SK-N-SH (cell line): Measurements from ENCODE around the gene KCNK5. TPM values are rescaled to one million over a fixed set of nuclear protein-coding genes. Genes with fewer than 3 reads are reported as not detected.
A peak's percentile ranks its signal among the peaks of the same experiment; 100 is the strongest.

Source experiments
- CTCF ChIA-PET: fragments of 300-600, 350-600 bp; formaldehyde crosslinking; extraction: SDS; loops from one replicate; lab custom pipeline; 2021; lab: Yijun Ruan, JAX
- POLR2A ChIA-PET: fragments of 350-600 bp; sonication (Branson Sonifier 250); formaldehyde crosslinking; extraction: SDS; loops from one replicate; lab custom pipeline; 2020; ENCODE audit warnings: antibody characterized with exemption, inconsistent platforms; lab: Yijun Ruan, JAX
- DNase-seq: peaks from one replicate; pipeline ENCODE4 v3.0.0; 2012
- H2AFZ ChIP-seq: fragments of 200-600 bp; sonication (generic); 2 replicates; pipeline ENCODE4 v1.8.1; 2016; ENCODE audit warnings: antibody characterized with exemption, mild to moderate bottlenecking, low read depth
- H3F3A ChIP-seq: fragments of 200-600 bp; sonication (generic); replicated peaks from 2 replicates; pipeline ENCODE3; 2016; ENCODE audit warnings: antibody characterized with exemption, mild to moderate bottlenecking; ENCODE audit not compliant: insufficient read depth
- H3K27ac ChIP-seq, 2 experiments: fragments of 200-500 bp in 1 of 2; fragments of 200-600 bp in 1 of 2; sonication (Bioruptor generic) in 1 of 2; sonication (generic), shearing (Covaris generic) in 1 of 2; 2 replicates each; pipeline versions ENCODE4 v1.5.1 to v1.6.1; 2014 to 2016; ENCODE audit warnings: low read depth in 2 of 2, inconsistent platforms in 1 of 2, low read length in 1 of 2, mild to moderate bottlenecking in 1 of 2, mixed read lengths in 1 of 2
- H3K27me3 ChIP-seq: fragments of 200-600 bp; sonication (generic), shearing (Covaris generic); 2 replicates; pipeline ENCODE4 v1.6.1; 2016; ENCODE audit warnings: mixed run types; ENCODE audit not compliant: insufficient read depth
- H3K36me3 ChIP-seq, 2 experiments: fragments of 200-500 bp in 1 of 2; fragments of 200-600 bp in 1 of 2; sonication (Bioruptor generic) in 1 of 2; sonication (generic) in 1 of 2; replicated peaks in 1 of 2; 2 replicates each; pipeline versions ENCODE3 to v1.5.1; 2014 to 2016; ENCODE audit warnings: low read length in 1 of 2, mild to moderate bottlenecking in 1 of 2; ENCODE audit not compliant: insufficient read depth in 2 of 2, control insufficient read depth in 1 of 2
- H3K4me1 ChIP-seq, 2 experiments: fragments of 200-500 bp in 1 of 2; fragments of 200-600 bp in 1 of 2; sonication (Bioruptor generic) in 1 of 2; sonication (generic), shearing (Covaris generic) in 1 of 2; 2 replicates each; pipeline versions ENCODE4 v1.5.1 to v1.6.1; 2014 to 2016; ENCODE audit warnings: low read depth in 1 of 2, low read length in 1 of 2, mixed run types in 1 of 2; ENCODE audit not compliant: insufficient read depth in 2 of 2, control insufficient read depth in 1 of 2
- H3K4me2 ChIP-seq: fragments of 200-600 bp; sonication (generic), shearing (Covaris generic); 2 replicates; pipeline ENCODE4 v1.6.1; 2017; ENCODE audit warnings: mixed run types
- H3K4me3 ChIP-seq, 2 experiments: fragments of 200-500 bp in 1 of 2; fragments of 200-600 bp in 1 of 2; sonication (Bioruptor generic) in 1 of 2; sonication (generic), shearing (Covaris generic) in 1 of 2; 2 replicates each; pipeline versions ENCODE4 v1.5.1 to v1.8.1; 2014 to 2016; ENCODE audit warnings: low read depth in 2 of 2, inconsistent platforms in 1 of 2, low read length in 1 of 2, mild to moderate bottlenecking in 1 of 2, mixed read lengths in 1 of 2, moderate library complexity in 1 of 2
- H3K79me2 ChIP-seq: fragments of 200-600 bp; sonication (generic); 2 replicates; pipeline ENCODE4 v1.8.1; 2017; ENCODE audit warnings: mild to moderate bottlenecking; ENCODE audit not compliant: insufficient read depth
- H3K9ac ChIP-seq: fragments of 200-600 bp; sonication (generic); 2 replicates; pipeline ENCODE4 v1.6.1; 2017; ENCODE audit warnings: mixed run types
- H3K9me2 ChIP-seq: fragments of 200-600 bp; sonication (generic); 2 replicates; pipeline ENCODE4 v1.6.1; 2017; ENCODE audit warnings: mixed run types
- H3K9me3 ChIP-seq: fragments of 200-600 bp; sonication (generic); 2 replicates; pipeline ENCODE4 v1.6.1; 2017; ENCODE audit warnings: mixed run types, mild to moderate bottlenecking, moderate library complexity
- H4K20me1 ChIP-seq: fragments of 200-600 bp; sonication (generic); 2 replicates; pipeline ENCODE4 v1.6.1; 2017; ENCODE audit warnings: mild to moderate bottlenecking, mixed run types; ENCODE audit not compliant: insufficient read depth
- CTCF ChIP-seq: fragments of 200-600 bp; sonication (generic); IDR thresholded peaks from 2 replicates; pipeline ENCODE4 v1.6.1; 2017; ENCODE audit warnings: antibody characterized with exemption, mild to moderate bottlenecking, moderate library complexity
- EZH2phosphoT487 ChIP-seq: fragments of 200-600 bp; sonication (generic); IDR thresholded peaks from 2 replicates; pipeline ENCODE4 v1.6.1; 2017; ENCODE audit warnings: low read depth, mixed run types, mild to moderate bottlenecking, antibody characterized with exemption, moderate library complexity, borderline replicate concordance
- FOXM1 ChIP-seq: IDR thresholded peaks from 2 replicates; pipeline ENCODE4 v1.4.0; 2012; ENCODE audit warnings: low read depth, mild to moderate bottlenecking
- GATA2 ChIP-seq: sonication (generic); formaldehyde crosslinking; IDR thresholded peaks from 2 replicates; pipeline ENCODE4 v1.5.0; 2020; ENCODE audit warnings: mild to moderate bottlenecking, missing genetic modification reagents
- MAX ChIP-seq: IDR thresholded peaks from 2 replicates; pipeline ENCODE4 v1.4.0; 2012; ENCODE audit warnings: low read depth
- MEF2A ChIP-seq: IDR thresholded peaks from 2 replicates; pipeline ENCODE4 v1.4.0; 2012; ENCODE audit warnings: low read depth, borderline replicate concordance
- MXI1 ChIP-seq: IDR thresholded peaks from 2 replicates; pipeline ENCODE4 v1.6.1; 2012; ENCODE audit warnings: mild to moderate bottlenecking, low read depth, low read length, improper control_type of control experiment
- NFIC ChIP-seq: IDR thresholded peaks from 2 replicates; pipeline ENCODE4 v1.4.0; 2012; ENCODE audit warnings: borderline replicate concordance
- NRF1 ChIP-seq: IDR thresholded peaks from 2 replicates; pipeline ENCODE4 v1.6.1; 2012; ENCODE audit warnings: low read depth, mild to moderate bottlenecking, low read length
- RAD21 ChIP-seq: IDR thresholded peaks from 2 replicates; pipeline ENCODE4 v1.6.1; 2012; ENCODE audit warnings: mild to moderate bottlenecking, low read length
- RCOR1 ChIP-seq: fragments of 150-350 bp; IDR thresholded peaks from 2 replicates; pipeline ENCODE4 v1.6.1; 2017; ENCODE audit warnings: antibody characterized with exemption, low read length
- SIN3A ChIP-seq: IDR thresholded peaks from 2 replicates; pipeline ENCODE4 v1.6.1; 2012; ENCODE audit warnings: low read depth, mild to moderate bottlenecking, low read length, moderate library complexity, borderline replicate concordance
- SMC3 ChIP-seq: IDR thresholded peaks from 2 replicates; pipeline ENCODE4 v1.6.1; 2012; ENCODE audit warnings: low read depth, low read length, improper control_type of control experiment
- TAF1 ChIP-seq: IDR thresholded peaks from 2 replicates; pipeline ENCODE4 v1.6.1; 2012; ENCODE audit warnings: low read depth, mild to moderate bottlenecking, low read length, moderate library complexity, borderline replicate concordance
- USF2 ChIP-seq: fragments of 150-350 bp; IDR thresholded peaks from 2 replicates; pipeline ENCODE4 v1.6.1; 2017; ENCODE audit warnings: antibody characterized with exemption, low read length, low read depth, borderline replicate concordance
- YY1 ChIP-seq: IDR thresholded peaks from 2 replicates; pipeline ENCODE4 v1.4.0; 2012; ENCODE audit warnings: low read depth, mild to moderate bottlenecking
- WGBS: methylation state at CpG from one replicate; pipeline ENCODE4 v1.1.6; 2017; ENCODE audit warnings: low lambda C conversion rate; 5-methylcytosine and 5-hydroxymethylcytosine counted together
- polyA plus RNA-seq, 3 experiments: library from polyadenylated mRNA; depleted of rRNA; stranded (reverse); fragments of >200 nt; gene quantifications; 2 replicates each; pipeline ENCODE4 v1.2.3, GENCODE V29; 2012

Gene KCNK5
- polyA plus RNA-seq, 1 of the 3 experiments (the other 2 are of a cell fraction) = not detected

GRCh38 chr6:39190545-39191235 lies 38.6 kb downstream of the KCNK5 start (continued):
- TF ChIP-seq MXI1 (no peak), EZH2phosphoT487 (no peak), NFIC (no peak), RAD21 (no peak)

GRCh38 chr6:39189915-39190544 lies 39.2 kb downstream of the KCNK5 start:
- Histone ChIP-seq H3K27ac (no peak overlapping the region), H3K36me3 (no peaks in the 10 kb centered on the region), H4K20me1 (no peaks in the 10 kb centered on the region), H3K9me3 (no peaks in the 10 kb centered on the region), H3K27me3 (no peaks in the 10 kb centered on the region), H3F3A (no peaks in the 10 kb centered on the region), H3K9me2 (no peaks in the 10 kb centered on the region), H3K4me2 (no peak overlapping the region), H3K9ac (no peak overlapping the region), H2AFZ (no peak overlapping the region), H3K4me3 (no peak overlapping the region), H3K79me2 (no peaks in the 10 kb centered on the region), H3K4me1 (peaks cover 0 to 6% of the 10 kb centered on the region in 2 experiments; a peak in 1 of 4 replicates)
- WGBS = 76% methylated on average over 10 of the region's 15 CpGs
- no peak for TF ChIP-seq RCOR1
- TF ChIP-seq RAD21 = peak; percentile 45
- no peak for TF ChIP-seq USF2
- TF ChIP-seq NRF1 = no peak
- no peak for TF ChIP-seq TAF1
- no peak for TF ChIP-seq GATA2 (CRISPR knock-in tag)
- no peak for TF ChIP-seq FOXM1
- TF ChIP-seq MEF2A = no peak
- TF ChIP-seq MAX = no peak
- TF ChIP-seq CTCF = no peak; the same call in 1 of the 2 replicates
- no peak for TF ChIP-seq SIN3A
- TF ChIP-seq YY1 = no peak
- TF ChIP-seq SMC3 = peak; percentile 36; the same call in 1 of the 2 replicates
- POLR2A ChIA-PET = interaction anchor here (0.6 kb wide), 1 partner anchor 14 kb away, joined by 3 read pairs; no protein-coding TSS in a partner anchor
- DNase-seq = peak; percentile 69
- CTCF ChIA-PET = interaction anchor here (0.5 to 3.1 kb wide), 17 partner anchors 8 to 793 kb away, joined by 3 to 17 read pairs (median 3); no protein-coding TSS in a partner anchor
